Keratinocyte (primary cell): ENCODE results near the gene HOTAIR. TPM values are rescaled to one million over a fixed set of nuclear protein-coding genes. Genes with fewer than 3 reads are reported as not detected.
A peak's percentile ranks its signal among the peaks of the same experiment; 100 is the strongest.

Experiments
- DNase-seq: peaks from one replicate; pipeline ENCODE4 v3.0.0-alpha.2; 2011; ENCODE audit warnings: low read depth, missing footprints, low spot score
- FAIRE-seq: peaks from 2 replicates; lab custom pipeline; 2011; peaks lifted over from hg19 to GRCh38; lab: Jason Lieb, UNC
- H2AFZ ChIP-seq: 2 replicates; pipeline ENCODE4 v1.6.0; 2012; ENCODE audit warnings: low read length, control low read depth, inconsistent platforms; ENCODE audit not compliant: control insufficient read depth
- H3K27ac ChIP-seq: 2 replicates; pipeline ENCODE4 v1.5.1; 2011; ENCODE audit warnings: low read length; ENCODE audit not compliant: control insufficient read depth, insufficient read depth
- H3K27me3 ChIP-seq: 3 replicates; pipeline ENCODE4 v1.6.0; 2011; ENCODE audit warnings: low read length; ENCODE audit not compliant: control insufficient read depth, insufficient read depth; ENCODE audit errors: extremely low read depth
- H3K36me3 ChIP-seq, 2 experiments: 2 replicates in 1 of 2; 3 replicates in 1 of 2; pipeline ENCODE4 v1.5.1; 2011; ENCODE audit warnings: low read length in 2 of 2, mild to moderate bottlenecking in 1 of 2; ENCODE audit not compliant: control insufficient read depth in 2 of 2, insufficient read depth in 2 of 2; ENCODE audit errors: extremely low read depth in 1 of 2
- H3K4me1 ChIP-seq: 3 replicates; pipeline ENCODE4 v1.5.1; 2011; ENCODE audit warnings: low read length; ENCODE audit not compliant: control insufficient read depth, insufficient read depth; ENCODE audit errors: extremely low read depth
- H3K4me2 ChIP-seq: 3 replicates; pipeline ENCODE4 v1.6.0; 2011; ENCODE audit warnings: low read depth, low read length; ENCODE audit not compliant: control insufficient read depth, insufficient read depth; ENCODE audit errors: extremely low read depth
- H3K4me3 ChIP-seq, 3 experiments: fragments of 200-600 bp in 1 of 3; sonication (generic) in 1 of 3; 2 replicates in 2 of 3; 3 replicates in 1 of 3; pipeline ENCODE4 v1.5.1; 2011 to 2016; ENCODE audit warnings: low read length in 3 of 3, mild to moderate bottlenecking in 3 of 3, control low read depth in 2 of 3, inconsistent platforms in 1 of 3, low read depth in 1 of 3, mixed read lengths in 1 of 3, mixed run types in 1 of 3, moderate library complexity in 1 of 3; ENCODE audit not compliant: control insufficient read depth in 2 of 3, insufficient read depth in 2 of 3; ENCODE audit errors: extremely low read depth in 1 of 3
- H3K79me2 ChIP-seq: 2 replicates; pipeline ENCODE4 v1.6.0; 2012; ENCODE audit warnings: low read length; ENCODE audit not compliant: control insufficient read depth, insufficient read depth
- H3K9ac ChIP-seq: 3 replicates; pipeline ENCODE4 v1.6.0; 2011; ENCODE audit warnings: low read length; ENCODE audit not compliant: control insufficient read depth, insufficient read depth; ENCODE audit errors: extremely low read depth
- H3K9me1 ChIP-seq: 3 replicates; pipeline ENCODE4 v1.6.0; 2011; ENCODE audit warnings: low read length; ENCODE audit not compliant: control insufficient read depth, insufficient read depth; ENCODE audit errors: extremely low read depth
- H3K9me3 ChIP-seq: 2 replicates; pipeline ENCODE4 v1.5.1; 2012; ENCODE audit warnings: low read depth, low read length; ENCODE audit not compliant: control insufficient read depth
- H4K20me1 ChIP-seq: 3 replicates; pipeline ENCODE4 v1.6.0; 2011; ENCODE audit warnings: low read length; ENCODE audit not compliant: control insufficient read depth, insufficient read depth; ENCODE audit errors: extremely low read depth
- CTCF ChIP-seq, 3 experiments: IDR thresholded peaks in 1 of 3; conservative IDR thresholded peaks in 1 of 3; optimal IDR thresholded peaks in 1 of 3; 2 replicates in 2 of 3; 3 replicates in 1 of 3; pipeline versions ENCODE3 to v1.5.1; 2011; ENCODE audit warnings: low read length in 3 of 3, mild to moderate bottlenecking in 3 of 3, moderate library complexity in 2 of 3, control low read depth in 1 of 3, inconsistent platforms in 1 of 3; ENCODE audit not compliant: insufficient read depth in 2 of 3; ENCODE audit errors: extremely low read depth in 1 of 3
- EZH2 ChIP-seq: IDR thresholded peaks from one replicate; pipeline ENCODE4 v1.6.1; 2012; ENCODE audit warnings: inconsistent platforms, mild to moderate bottlenecking, low read length, moderate library complexity
- dilution Hi-C: fragments of 300-500 bp; cut with MboI; formaldehyde crosslinking; loops from one replicate; pipeline ENCODE4 v1.7.0; 2020; ENCODE audit warnings: low sequenced_read_pairs; ENCODE audit not compliant: extremely low pct_ligation_motif_present
- polyA plus RNA-seq, 5 experiments: library from polyadenylated mRNA; depleted of rRNA in 3 of 5; stranded (reverse) in 3 of 5; stranded (forward) in 1 of 5; unstranded in 1 of 5; fragments of >200 nt; gene quantifications; 1 replicate in 1 of 5; 2 replicates in 3 of 5; 3 replicates in 1 of 5; pipeline versions ENCODE4 v1.2.1 to v1.2.3, GENCODE V29; 2011 to 2012; ENCODE audit warnings: missing spikeins in 2 of 5, low read depth in 1 of 5, low replicate concordance in 1 of 5

HOTAIR gene
- polyA plus RNA-seq, 1 donor (not counting 4 experiments of a cell fraction or from before 2014, with no cell fraction given) = 4.0 TPM

GRCh38 chr12:53998900-53999236 is 24.1 kb upstream of the HOTAIR start:
- no peaks in the 10 kb centered on the region for H4K20me1 ChIP-seq
- TF ChIP-seq CTCF (optimal IDR thresholded peaks at IDR 0.05 in 1 of 3, IDR thresholded peaks at IDR 0.05 in 1 of 3, conservative IDR thresholded peaks at IDR 0.05 in 1 of 3; ENCODE audit: extremely low read depth in 1 of 3, insufficient read depth in 2 of 3, low read length in 3 of 3) = no peak
- no peak for TF ChIP-seq EZH2
- H3K36me3 ChIP-seq = peaks cover 0 to 6% of the 10 kb centered on the region in 2 experiments
- dilution Hi-C loops = no loop called here
- no peak overlapping the region for H2AFZ ChIP-seq
- H3K27ac ChIP-seq = peak overlapping the region; percentile 96
- DNase-seq (no peak), FAIRE-seq (no peak)
- H3K9me1 ChIP-seq = no peaks in the 10 kb centered on the region
- H3K4me3 ChIP-seq = peak overlapping the region; percentile 51 to 96 (median 82)
- H3K9ac ChIP-seq = peak overlapping the region; percentile 98
- no peaks in the 10 kb centered on the region for H3K9me3 ChIP-seq
- H3K4me1 ChIP-seq = peaks cover 32% of the 10 kb centered on the region
- H3K79me2 ChIP-seq = peaks cover 75% of the 10 kb centered on the region
- H3K4me2 ChIP-seq = peak overlapping the region; percentile 94
- no peaks in the 10 kb centered on the region for H3K27me3 ChIP-seq

- Histone ChIP-seq H3K9ac (peak overlapping the region; percentile 98), H3K4me2 (peak overlapping the region; percentile 98), H3K9me1 (no peaks in the 10 kb centered on the region), H3K4me3 (peak overlapping the region; percentile 45 to 96 (median 51)), H3K27ac (no peak overlapping the region), H3K27me3 (no peaks in the 10 kb centered on the region), H3K9me3 (no peaks in the 10 kb centered on the region), H3K4me1 (peaks cover 32% of the 10 kb centered on the region), H3K36me3 (peaks cover 0 to 6% of the 10 kb centered on the region in 2 experiments), H4K20me1 (no peaks in the 10 kb centered on the region), H2AFZ (no peak overlapping the region), H3K79me2 (peaks cover 79% of the 10 kb centered on the region)
- DNase-seq (no peak), FAIRE-seq (no peak)
- TF ChIP-seq EZH2 = no peak
- TF ChIP-seq CTCF (optimal IDR thresholded peaks at IDR 0.05 in 1 of 3, IDR thresholded peaks at IDR 0.05 in 1 of 3, conservative IDR thresholded peaks at IDR 0.05 in 1 of 3; ENCODE audit: extremely low read depth in 1 of 3, insufficient read depth in 2 of 3, low read length in 3 of 3) = no peak
- dilution Hi-C loops = no loop called here
Measured at GRCh38 chr12:53998110-53998899, 23.6 kb upstream of the HOTAIR start.
